Measurements from ENCODE around the gene GREM2.

Gene GREM2

GRCh38 chr1:240524356-240525069, 87.4 kb downstream of the GREM2 start:
- H3K36me3 ChIP-seq (ENCODE audit: control insufficient read depth, insufficient read depth, low read length) = no peaks in the 10 kb centered on the region
- H3K4me3 ChIP-seq (ENCODE audit: extremely low read depth, insufficient read depth, low read length, poor library complexity, severe bottlenecking) = no peak overlapping the region
- H3K9me3 ChIP-seq (ENCODE audit: control insufficient read depth, low read length) = no peaks in the 10 kb centered on the region
- H3K27ac ChIP-seq (ENCODE audit: low read depth, low read length, severe bottlenecking) = no peak overlapping the region
- no peaks in the 10 kb centered on the region for H3K4me1 ChIP-seq (ENCODE audit: control insufficient read depth, insufficient read depth, low read length, poor library complexity, severe bottlenecking)
- WGBS, 2 experiments (ENCODE audit: insufficient coverage in 2 of 2) = 76 to 100% methylated on average over 2 to 3 of the region's 4 CpGs

GRCh38 chr1:240522122-240522822, 89.7 kb downstream of the GREM2 start:
- H3K4me1 ChIP-seq (ENCODE audit: control insufficient read depth, insufficient read depth, low read length, poor library complexity, severe bottlenecking) = no peaks in the 10 kb centered on the region
- H3K4me3 ChIP-seq (ENCODE audit: extremely low read depth, insufficient read depth, low read length, poor library complexity, severe bottlenecking) = no peak overlapping the region
- 92 to 100% methylated on average over 1 to 5 of the region's 6 CpGs for WGBS, 2 experiments (ENCODE audit: insufficient coverage in 2 of 2)
- H3K27ac ChIP-seq (ENCODE audit: low read depth, low read length, severe bottlenecking) = no peak overlapping the region
- H3K36me3 ChIP-seq (ENCODE audit: control insufficient read depth, insufficient read depth, low read length) = no peaks in the 10 kb centered on the region
- H3K9me3 ChIP-seq (ENCODE audit: control insufficient read depth, low read length) = no peaks in the 10 kb centered on the region

DNA sequence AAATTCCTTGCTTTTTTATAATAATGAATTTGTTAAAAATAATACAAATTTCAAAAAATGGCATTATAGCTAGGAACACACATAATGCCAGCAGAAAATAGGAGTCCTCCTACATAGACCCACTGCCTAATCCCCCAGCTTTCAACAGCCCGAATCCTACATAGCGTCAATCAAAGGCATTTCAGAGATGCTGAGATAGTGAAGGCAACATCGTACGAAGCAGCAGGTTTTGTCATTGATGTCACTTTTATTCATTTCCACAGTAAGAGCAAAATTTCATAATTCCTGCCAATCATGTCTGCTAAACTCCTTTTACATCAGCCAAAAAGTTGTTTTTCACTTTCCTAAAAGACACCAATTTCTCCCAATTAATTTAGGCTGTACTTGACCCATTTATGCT, 94.1 kb downstream of the GREM2 start:
- Histone ChIP-seq H3K9me3 (ENCODE audit: control insufficient read depth, low read length) (no peaks in the 10 kb centered on the region), H3K4me3 (ENCODE audit: extremely low read depth, insufficient read depth, low read length, poor library complexity, severe bottlenecking) (no peak overlapping the region), H3K36me3 (ENCODE audit: control insufficient read depth, insufficient read depth, low read length) (no peaks in the 10 kb centered on the region), H3K4me1 (ENCODE audit: control insufficient read depth, insufficient read depth, low read length, poor library complexity, severe bottlenecking) (peaks cover 8% of the 10 kb centered on the region), H3K27ac (ENCODE audit: low read depth, low read length, severe bottlenecking) (no peak overlapping the region)
- 83 to 100% methylated on average over 4 of the region's 4 CpGs for WGBS, 2 experiments (ENCODE audit: insufficient coverage in 2 of 2)

GRCh38 chr1:240516069-240516468, 95.9 kb downstream of the GREM2 start:
- Histone ChIP-seq H3K4me1 (ENCODE audit: control insufficient read depth, insufficient read depth, low read length, poor library complexity, severe bottlenecking) (peaks cover 8% of the 10 kb centered on the region), H3K9me3 (ENCODE audit: control insufficient read depth, low read length) (no peaks in the 10 kb centered on the region), H3K36me3 (ENCODE audit: control insufficient read depth, insufficient read depth, low read length) (no peaks in the 10 kb centered on the region), H3K4me3 (ENCODE audit: extremely low read depth, insufficient read depth, low read length, poor library complexity, severe bottlenecking) (no peak overlapping the region), H3K27ac (ENCODE audit: low read depth, low read length, severe bottlenecking) (no peak overlapping the region)
- WGBS, 2 experiments (ENCODE audit: insufficient coverage in 2 of 2) = 92% methylated on average over 2 of the region's 2 CpGs; no CpG with 5 or more reads in 1 of the 2 experiments

DNA sequence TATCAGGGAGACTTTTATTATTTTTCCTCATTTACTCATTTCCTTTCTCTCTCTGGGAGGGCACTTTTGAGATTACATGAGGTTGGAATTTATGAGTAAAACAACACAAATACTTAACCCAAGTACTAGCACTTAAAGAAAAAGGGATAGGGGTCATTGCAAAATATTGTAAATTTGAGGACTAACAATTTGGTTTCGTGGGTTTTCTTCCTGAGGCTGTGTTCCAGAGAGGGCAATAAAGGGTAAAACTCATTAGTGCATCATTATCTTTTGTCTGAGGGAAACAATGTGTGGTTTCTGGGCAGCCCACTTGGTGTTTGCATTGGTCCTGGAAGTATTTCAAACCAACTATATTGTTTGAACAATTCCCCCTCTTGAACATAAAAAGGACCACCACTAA, 96.5 kb downstream of the GREM2 start:
- Histone ChIP-seq H3K36me3 (ENCODE audit: control insufficient read depth, insufficient read depth, low read length) (no peaks in the 10 kb centered on the region), H3K27ac (ENCODE audit: low read depth, low read length, severe bottlenecking) (no peak overlapping the region), H3K9me3 (ENCODE audit: control insufficient read depth, low read length) (no peaks in the 10 kb centered on the region), H3K4me1 (ENCODE audit: control insufficient read depth, insufficient read depth, low read length, poor library complexity, severe bottlenecking) (peaks cover 8% of the 10 kb centered on the region), H3K4me3 (ENCODE audit: extremely low read depth, insufficient read depth, low read length, poor library complexity, severe bottlenecking) (no peak overlapping the region)
- 83% methylated on average over 1 of the region's 1 CpG; no CpG with 5 or more reads in 1 of the 2 experiments for WGBS, 2 experiments (ENCODE audit: insufficient coverage in 2 of 2)

DNA sequence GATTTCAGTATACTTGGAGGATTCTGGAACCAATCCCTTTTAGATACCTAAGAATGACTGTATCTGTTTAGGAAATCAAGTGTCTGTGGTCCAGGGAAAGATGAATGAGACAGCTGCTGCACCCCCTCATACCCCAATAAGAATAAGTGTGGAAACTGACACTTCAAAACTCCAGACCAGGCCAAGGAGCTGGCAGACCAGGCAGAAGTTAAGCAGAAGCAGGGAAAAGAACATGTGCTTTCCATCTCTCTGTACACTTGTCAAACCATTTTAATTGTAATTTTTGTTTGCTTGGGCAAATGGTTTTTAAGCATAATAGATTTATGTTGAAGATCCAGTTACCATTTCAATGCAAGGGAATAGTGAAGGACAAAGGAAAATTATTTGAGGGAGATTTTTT, 100.2 kb downstream of the GREM2 start:
- Histone ChIP-seq H3K4me3 (ENCODE audit: extremely low read depth, insufficient read depth, low read length, poor library complexity, severe bottlenecking) (no peak overlapping the region), H3K36me3 (ENCODE audit: control insufficient read depth, insufficient read depth, low read length) (no peaks in the 10 kb centered on the region), H3K27ac (ENCODE audit: low read depth, low read length, severe bottlenecking) (no peak overlapping the region), H3K9me3 (ENCODE audit: control insufficient read depth, low read length) (no peaks in the 10 kb centered on the region), H3K4me1 (ENCODE audit: control insufficient read depth, insufficient read depth, low read length, poor library complexity, severe bottlenecking) (peaks cover 8% of the 10 kb centered on the region)

GRCh38 chr1:240508950-240509349, 103.0 kb downstream of the GREM2 start:
- Histone ChIP-seq H3K4me3 (ENCODE audit: extremely low read depth, insufficient read depth, low read length, poor library complexity, severe bottlenecking) (no peak overlapping the region), H3K4me1 (ENCODE audit: control insufficient read depth, insufficient read depth, low read length, poor library complexity, severe bottlenecking) (no peaks in the 10 kb centered on the region)
- no CpG with 5 or more reads among the region's 2 CpGs for WGBS, 2 experiments (ENCODE audit: insufficient coverage in 2 of 2)

DNA sequence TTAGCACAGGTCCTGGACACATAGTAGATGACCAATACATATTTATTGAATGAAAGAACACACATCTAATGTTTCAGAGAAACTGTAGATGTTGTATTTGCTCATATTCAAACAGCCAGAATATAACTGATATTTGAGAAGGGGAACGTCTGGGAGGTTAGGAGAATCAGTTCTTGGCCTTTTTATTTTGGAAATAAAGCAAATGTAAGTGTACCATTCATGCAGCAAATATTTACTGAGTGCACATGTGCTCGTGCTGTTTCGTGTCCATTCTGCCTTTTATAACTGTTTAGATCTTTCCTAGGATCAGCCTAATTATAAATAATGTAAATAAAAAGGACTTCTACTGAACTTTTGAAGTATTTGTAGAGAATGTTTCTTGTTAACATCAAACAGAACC, 103.8 kb downstream of the GREM2 start:
- WGBS, 2 experiments (ENCODE audit: insufficient coverage in 2 of 2) = 71% methylated on average over 1 of the region's 3 CpGs; no CpG with 5 or more reads in 1 of the 2 experiments
- no peak overlapping the region for H3K27ac ChIP-seq (ENCODE audit: low read depth, low read length, severe bottlenecking)

More at GRCh38 chr1:240508950-240509349, 103.0 kb downstream of the GREM2 start:
- H3K27ac ChIP-seq (ENCODE audit: low read depth, low read length, severe bottlenecking) = no peak overlapping the region
- no peaks in the 10 kb centered on the region for H3K9me3 ChIP-seq (ENCODE audit: control insufficient read depth, low read length)
- no peaks in the 10 kb centered on the region for H3K36me3 ChIP-seq (ENCODE audit: control insufficient read depth, insufficient read depth, low read length)

DNA sequence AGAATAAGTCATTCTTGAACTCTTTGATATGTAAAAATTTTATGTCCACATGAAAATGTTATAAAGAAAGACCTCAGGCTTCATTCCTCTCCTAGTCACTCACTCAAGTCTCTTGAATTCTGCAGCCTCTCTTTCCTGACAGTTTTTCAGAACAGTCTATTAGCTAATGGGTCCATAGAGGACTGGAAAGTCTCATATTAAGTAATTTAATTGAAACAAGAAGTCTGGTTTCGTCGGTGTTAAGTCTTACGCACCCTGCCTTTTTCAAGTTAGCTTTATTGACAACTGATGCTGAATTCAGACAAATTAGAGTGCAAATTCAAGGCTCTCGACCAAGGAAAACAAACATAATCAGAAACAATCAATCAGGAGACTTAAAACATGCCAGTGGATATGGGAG, 105.8 kb downstream of the GREM2 start:
- WGBS, 2 experiments (ENCODE audit: insufficient coverage in 2 of 2) = 94 to 100% methylated on average over 3 of the region's 4 CpGs
- no peak overlapping the region for H3K4me3 ChIP-seq (ENCODE audit: extremely low read depth, insufficient read depth, low read length, poor library complexity, severe bottlenecking)

More for the DNA sequence above, 103.8 kb downstream of the GREM2 start:
- no peaks in the 10 kb centered on the region for H3K9me3 ChIP-seq (ENCODE audit: control insufficient read depth, low read length)
- no peaks in the 10 kb centered on the region for H3K36me3 ChIP-seq (ENCODE audit: control insufficient read depth, insufficient read depth, low read length)
- no peaks in the 10 kb centered on the region for H3K4me1 ChIP-seq (ENCODE audit: control insufficient read depth, insufficient read depth, low read length, poor library complexity, severe bottlenecking)
- no peak overlapping the region for H3K4me3 ChIP-seq (ENCODE audit: extremely low read depth, insufficient read depth, low read length, poor library complexity, severe bottlenecking)

GRCh38 chr1:240503558-240503957, 108.4 kb downstream of the GREM2 start:
- WGBS, 2 experiments (ENCODE audit: insufficient coverage in 2 of 2) = no CpG with 5 or more reads among the region's 1 CpG
- no peaks in the 10 kb centered on the region for H3K9me3 ChIP-seq (ENCODE audit: control insufficient read depth, low read length)
- peaks cover 34% of the 10 kb centered on the region for H3K4me1 ChIP-seq (ENCODE audit: control insufficient read depth, insufficient read depth, low read length, poor library complexity, severe bottlenecking)
- H3K36me3 ChIP-seq (ENCODE audit: control insufficient read depth, insufficient read depth, low read length) = no peaks in the 10 kb centered on the region
- H3K27ac ChIP-seq (ENCODE audit: low read depth, low read length, severe bottlenecking) = no peak overlapping the region
- no peak overlapping the region for H3K4me3 ChIP-seq (ENCODE audit: extremely low read depth, insufficient read depth, low read length, poor library complexity, severe bottlenecking)

More for the DNA sequence above, 105.8 kb downstream of the GREM2 start:
- no peak overlapping the region for H3K27ac ChIP-seq (ENCODE audit: low read depth, low read length, severe bottlenecking)
- H3K9me3 ChIP-seq (ENCODE audit: control insufficient read depth, low read length) = no peaks in the 10 kb centered on the region
- no peaks in the 10 kb centered on the region for H3K36me3 ChIP-seq (ENCODE audit: control insufficient read depth, insufficient read depth, low read length)
- peaks cover 16% of the 10 kb centered on the region for H3K4me1 ChIP-seq (ENCODE audit: control insufficient read depth, insufficient read depth, low read length, poor library complexity, severe bottlenecking)

DNA sequence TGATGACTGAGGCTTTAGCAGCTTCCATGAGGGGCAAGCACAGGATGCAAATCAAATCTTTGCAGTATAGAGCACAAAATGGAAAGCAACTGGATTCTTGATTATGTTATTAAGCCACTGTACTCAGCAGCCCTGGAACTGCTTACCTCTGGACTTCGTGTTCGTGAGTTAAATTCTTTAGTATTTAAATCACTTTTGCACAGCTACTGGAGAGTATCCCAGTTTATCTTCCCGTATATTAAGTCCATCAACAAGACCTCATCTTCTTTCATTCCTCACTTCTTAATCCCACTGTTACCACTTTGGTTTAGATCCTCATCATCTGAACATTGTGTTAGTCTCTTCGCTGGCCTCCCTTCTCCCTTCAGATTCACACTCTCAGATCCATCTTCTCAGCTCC, 108.9 kb downstream of the GREM2 start:
- Histone ChIP-seq H3K36me3 (ENCODE audit: control insufficient read depth, insufficient read depth, low read length) (no peaks in the 10 kb centered on the region), H3K4me3 (ENCODE audit: extremely low read depth, insufficient read depth, low read length, poor library complexity, severe bottlenecking) (no peak overlapping the region), H3K4me1 (ENCODE audit: control insufficient read depth, insufficient read depth, low read length, poor library complexity, severe bottlenecking) (peaks cover 39% of the 10 kb centered on the region), H3K9me3 (ENCODE audit: control insufficient read depth, low read length) (no peaks in the 10 kb centered on the region), H3K27ac (ENCODE audit: low read depth, low read length, severe bottlenecking) (no peak overlapping the region)
- WGBS, 2 experiments (ENCODE audit: insufficient coverage in 2 of 2) = 90 to 93% methylated on average over 4 of the region's 4 CpGs

Data from mesodermal cell (in vitro differentiated cells).